MM.1S (cell line): Measurements from ENCODE around the gene ORC3.
"Not testable (repeated sequence)": the region's sequence is repeated elsewhere in the genome, so short reads cannot be mapped to it uniquely, and the experiment has no call there.

Experiments used
- DNase-seq: peaks from one replicate; pipeline ENCODE4 v3.0.0-alpha.2; 2015
- H2AFZ ChIP-seq: fragments of 300-600 bp; sonication (generic); 2 replicates; pipeline ENCODE4 v1.6.0; 2016; ENCODE audit warnings: antibody characterized with exemption, low read length
- H3F3A ChIP-seq: fragments of 300-600 bp; sonication (generic); 2 replicates; pipeline ENCODE4 v1.6.1; 2016; ENCODE audit warnings: mild to moderate bottlenecking, antibody characterized with exemption, low read length, moderate library complexity, mixed read lengths; ENCODE audit not compliant: insufficient read depth
- H3K27ac ChIP-seq: fragments of 300-600 bp; sonication (generic); 2 replicates; pipeline ENCODE4 v1.5.1; 2016; ENCODE audit warnings: mild to moderate bottlenecking, low read length
- H3K27me3 ChIP-seq: fragments of 300-600 bp; sonication (generic); replicated peaks from 2 replicates; pipeline ENCODE4 v1.6.0; 2016; ENCODE audit warnings: low read length; ENCODE audit not compliant: insufficient read depth
- H3K36me3 ChIP-seq: fragments of 300-600 bp; sonication (generic); replicated peaks from 2 replicates; pipeline ENCODE4 v1.6.1; 2016; ENCODE audit warnings: mild to moderate bottlenecking, low read length, mixed read lengths; ENCODE audit not compliant: insufficient read depth
- H3K4me1 ChIP-seq: fragments of 300-600 bp; sonication (generic); 2 replicates; pipeline ENCODE4 v1.6.1; 2016; ENCODE audit warnings: low read length, mixed read lengths
- H3K4me2 ChIP-seq: fragments of 300-600 bp; sonication (generic); 2 replicates; pipeline ENCODE4 v1.6.0; 2016; ENCODE audit warnings: low read depth, low read length
- H3K4me3 ChIP-seq: fragments of 300-600 bp; sonication (generic); 2 replicates; pipeline ENCODE4 v1.5.1; 2016; ENCODE audit warnings: low read length, mixed read lengths
- H3K79me2 ChIP-seq: fragments of 300-600 bp; sonication (generic); 2 replicates; pipeline ENCODE4 v1.6.1; 2016; ENCODE audit warnings: mixed run types, low read length, mixed read lengths
- H3K9ac ChIP-seq: fragments of 300-600 bp; sonication (generic); 2 replicates; pipeline ENCODE4 v1.6.1; 2016; ENCODE audit warnings: low read length, mixed read lengths
- H3K9me2 ChIP-seq: fragments of 300-600 bp; sonication (generic); replicated peaks from 2 replicates; pipeline ENCODE4 v1.6.1; 2016; ENCODE audit warnings: mild to moderate bottlenecking, low read length, mixed read lengths; ENCODE audit not compliant: insufficient read depth
- H3K9me3 ChIP-seq: fragments of 300-600 bp; sonication (generic); replicated peaks from 2 replicates; pipeline ENCODE4 v1.6.1; 2016; ENCODE audit warnings: mild to moderate bottlenecking, low read length, mixed read lengths; ENCODE audit not compliant: insufficient read depth
- H4K20me1 ChIP-seq: fragments of 300-600 bp; sonication (generic); 2 replicates; pipeline ENCODE4 v1.6.1; 2016; ENCODE audit warnings: mild to moderate bottlenecking, low read length, moderate library complexity, mixed read lengths; ENCODE audit not compliant: insufficient read depth
- CTCF ChIP-seq: fragments of 300-600 bp; sonication (generic); IDR thresholded peaks from 2 replicates; pipeline ENCODE4 v1.5.1; 2016; ENCODE audit warnings: antibody characterized with exemption, low read length, mixed read lengths
- EZH2 ChIP-seq: fragments of 300-600 bp; sonication (generic); optimal IDR thresholded peaks from 2 replicates; pipeline ENCODE3; 2017; ENCODE audit warnings: low read depth, mild to moderate bottlenecking, antibody characterized with exemption, low read length, mixed read lengths
- EZH2phosphoT487 ChIP-seq: fragments of 300-600 bp; sonication (generic); IDR thresholded peaks from 2 replicates; pipeline ENCODE4 v1.6.1; 2018; ENCODE audit warnings: antibody characterized with exemption, low read length

The ORC3 gene

GRCh38 chr6:87682310-87682709 is 92.4 kb downstream of the ORC3 start:
- no peak overlapping the region for H2AFZ ChIP-seq
- no peaks in the 10 kb centered on the region for H3K9me3 ChIP-seq
- no peak overlapping the region for H3K27ac ChIP-seq
- peaks cover 5% of the 10 kb centered on the region; the same call in 1 of the 2 replicates for H3K36me3 ChIP-seq
- no peak for DNase-seq
- no peak overlapping the region for H3K4me3 ChIP-seq
- H3K27me3 ChIP-seq = no peaks in the 10 kb centered on the region
- 0 out of 2 replicates have a peak, but pooled peaks cover 5% of the 10 kb centered on the region for H3K4me1 ChIP-seq
- TF ChIP-seq CTCF (no peak), EZH2phosphoT487 (no peak), EZH2 (no peak)
- H3K4me2 ChIP-seq = no peak overlapping the region
- peaks cover 96% of the 10 kb centered on the region for H3K79me2 ChIP-seq
- peaks cover 3% of the 10 kb centered on the region; the same call in 1 of the 2 replicates for H4K20me1 ChIP-seq
- peaks cover 7% of the 10 kb centered on the region; the same call in 1 of the 2 replicates for H3F3A ChIP-seq
- no peak overlapping the region for H3K9ac ChIP-seq
- no peaks in the 10 kb centered on the region for H3K9me2 ChIP-seq

GRCh38 chr6:87683890-87684289 is 94.0 kb downstream of the ORC3 start:
- H3K4me3 ChIP-seq = no peak overlapping the region
- H3K9me3 ChIP-seq = no peaks in the 10 kb centered on the region
- H3K9ac ChIP-seq = no peak overlapping the region
- no peak overlapping the region for H2AFZ ChIP-seq
- no peaks in the 10 kb centered on the region for H3K9me2 ChIP-seq
- peaks cover 5% of the 10 kb centered on the region; the same call in 1 of the 2 replicates for H3K36me3 ChIP-seq
- peaks cover 99% of the 10 kb centered on the region for H3K79me2 ChIP-seq
- no peaks in the 10 kb centered on the region for H3K4me1 ChIP-seq
- no peak overlapping the region for H3K4me2 ChIP-seq
- no peaks in the 10 kb centered on the region for H3F3A ChIP-seq
- peaks cover 3% of the 10 kb centered on the region; the same call in 1 of the 2 replicates for H4K20me1 ChIP-seq
- TF ChIP-seq EZH2phosphoT487 (no peak), EZH2 (no peak), CTCF (no peak)
- no peaks in the 10 kb centered on the region for H3K27me3 ChIP-seq
- DNase-seq = no peak
- H3K27ac ChIP-seq = no peak overlapping the region

GRCh38 chr6:87684895-87685654 is 95.1 kb downstream of the ORC3 start:
- Histone ChIP-seq H3K36me3 (peaks cover 5% of the 10 kb centered on the region; the same call in 1 of the 2 replicates), H3F3A (no peaks in the 10 kb centered on the region), H3K79me2 (peaks cover 100% of the 10 kb centered on the region), H3K9me3 (no peaks in the 10 kb centered on the region), H3K9me2 (no peaks in the 10 kb centered on the region), H2AFZ (no peak overlapping the region), H3K27ac (no peak overlapping the region), H3K4me2 (no peak overlapping the region), H4K20me1 (peaks cover 3% of the 10 kb centered on the region; the same call in 1 of the 2 replicates), H3K4me3 (no peak overlapping the region), H3K9ac (no peak overlapping the region), H3K4me1 (no peaks in the 10 kb centered on the region), H3K27me3 (no peaks in the 10 kb centered on the region)
- TF ChIP-seq CTCF (no peak), EZH2phosphoT487 (no peak)
- no peak for DNase-seq

GRCh38 chr6:87686636-87687205 is 96.8 kb downstream of the ORC3 start:
- not testable (repeated sequence) for H3K4me1 ChIP-seq, H3K27me3 ChIP-seq, H3K9ac ChIP-seq, H3K4me2 ChIP-seq, H2AFZ ChIP-seq, H4K20me1 ChIP-seq, H3K9me3 ChIP-seq, H3K9me2 ChIP-seq, H3K4me3 ChIP-seq, H3F3A ChIP-seq, DNase-seq, H3K36me3 ChIP-seq, H3K27ac ChIP-seq
- peaks cover 100% of the 10 kb centered on the region for H3K79me2 ChIP-seq
